GM21723 (cell line): Measurements from ENCODE around the gene LYRM1.
"Not testable (repeated sequence)": the region's sequence is repeated elsewhere in the genome, so short reads cannot be mapped to it uniquely, and the experiment has no call there.

ENCODE experiments used
- ATAC-seq: cut with Tn5 transposase; IDR thresholded peaks from one replicate; pipeline ENCODE4 v1.9.1; 2021; ENCODE audit warnings: mild to moderate bottlenecking, moderate library complexity; ENCODE audit not compliant: unreplicated experiment

The LYRM1 gene

DNA sequence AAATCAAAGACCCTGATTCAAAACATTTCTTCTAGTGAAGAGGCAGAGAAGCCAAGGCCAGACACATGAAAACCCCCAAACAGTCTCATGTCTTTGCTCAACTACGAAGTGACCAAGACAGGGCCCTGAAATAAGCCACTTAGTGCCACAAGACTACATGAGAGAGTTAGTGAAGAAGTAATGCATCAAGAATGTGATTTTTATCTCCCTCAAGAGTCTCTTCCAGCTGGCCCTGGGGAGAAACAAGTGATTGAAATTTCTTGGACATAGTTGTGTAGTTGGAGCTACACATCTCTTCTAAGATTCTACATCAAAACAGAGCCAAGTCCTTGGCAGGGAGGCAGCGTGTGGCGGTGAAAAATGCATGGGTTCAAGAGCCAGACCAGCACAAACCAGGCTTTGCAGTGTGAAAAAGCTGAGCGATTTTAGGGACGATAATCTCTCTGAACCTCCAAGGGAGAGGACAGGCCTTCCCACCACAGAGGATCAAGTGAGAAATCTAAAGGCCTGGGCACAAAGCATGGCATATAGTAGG, 30.6 kb downstream of the LYRM1 start:
- ATAC-seq, result no peak

DNA sequence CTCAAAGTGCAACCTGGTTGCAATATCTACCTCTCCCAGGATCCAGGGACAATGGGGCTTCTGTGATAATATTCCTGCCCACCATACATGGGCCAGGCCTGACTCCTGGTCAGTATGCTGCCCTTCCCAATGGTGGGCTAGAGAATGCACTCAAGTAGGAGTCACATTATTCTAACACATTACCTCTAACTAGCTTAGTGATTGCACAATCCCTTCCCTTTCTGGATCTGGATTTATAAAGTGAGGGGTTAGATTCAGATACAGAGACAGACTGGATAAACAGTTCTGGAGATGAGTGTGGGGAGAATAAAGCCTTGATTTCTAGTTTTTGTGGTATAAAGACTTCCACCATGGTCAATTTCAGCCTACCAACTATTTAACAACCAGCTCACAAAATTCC, 33.0 kb downstream of the LYRM1 start:
- no peak for ATAC-seq

DNA sequence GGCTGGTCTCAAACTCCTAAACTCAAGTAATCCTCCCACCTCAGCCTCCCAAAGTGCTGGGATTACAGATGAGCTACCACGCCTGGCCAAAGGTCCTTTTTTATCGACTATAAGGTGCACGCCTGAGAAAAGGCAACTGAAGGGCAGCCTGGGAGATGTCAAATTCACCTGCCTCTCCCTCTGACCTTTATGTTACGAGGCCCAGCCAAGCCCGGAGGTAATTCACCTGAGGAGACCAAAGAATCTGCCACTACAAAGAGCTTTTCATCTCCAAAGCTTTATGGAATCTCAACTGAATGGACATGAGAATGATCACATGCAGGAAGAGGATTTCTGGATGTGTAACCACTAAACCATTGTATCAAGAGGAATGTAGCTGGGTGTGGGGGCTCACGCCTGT, 37.2 kb downstream of the LYRM1 start:
- no peak for ATAC-seq

DNA sequence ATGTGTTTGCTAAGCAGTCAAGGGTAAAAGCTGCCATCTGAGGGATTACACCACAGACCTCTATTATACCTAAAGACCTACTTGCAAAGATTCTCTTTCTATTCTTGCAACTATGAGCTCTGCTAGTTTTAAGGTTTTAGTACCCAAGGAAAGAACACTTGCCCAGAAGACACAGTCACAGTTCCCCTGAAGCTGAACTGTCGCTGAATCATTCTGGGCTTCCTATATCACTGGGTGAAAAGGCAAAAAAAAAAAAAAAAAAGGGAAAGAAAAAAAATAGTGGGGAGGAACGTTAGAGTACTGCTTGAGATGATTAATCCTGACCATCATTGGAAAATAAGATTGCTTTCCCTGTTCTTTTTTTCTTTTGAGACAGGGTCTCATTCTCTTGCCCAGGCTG, 37.9 kb downstream of the LYRM1 start:
- ATAC-seq, result no peak

DNA sequence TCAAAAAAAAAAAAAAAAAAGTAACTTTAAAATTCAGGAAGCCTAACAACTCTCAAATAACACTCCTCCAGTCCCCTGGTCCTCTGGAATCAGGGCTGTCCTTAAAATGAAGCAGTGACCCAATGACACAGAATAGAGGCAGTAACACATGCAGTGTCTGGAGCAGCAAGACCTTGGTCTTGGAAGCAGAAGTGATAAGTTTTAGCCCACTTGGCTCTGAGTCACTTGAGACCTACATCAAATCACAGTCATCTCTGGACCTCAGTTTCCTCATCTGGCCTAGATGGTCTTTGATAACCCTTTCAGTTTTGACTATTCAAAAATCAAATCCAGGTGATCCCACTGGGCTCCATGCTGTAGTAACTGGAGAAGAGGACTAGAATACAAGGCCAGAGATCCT, 39.0 kb downstream of the LYRM1 start:
- no peak for ATAC-seq

DNA sequence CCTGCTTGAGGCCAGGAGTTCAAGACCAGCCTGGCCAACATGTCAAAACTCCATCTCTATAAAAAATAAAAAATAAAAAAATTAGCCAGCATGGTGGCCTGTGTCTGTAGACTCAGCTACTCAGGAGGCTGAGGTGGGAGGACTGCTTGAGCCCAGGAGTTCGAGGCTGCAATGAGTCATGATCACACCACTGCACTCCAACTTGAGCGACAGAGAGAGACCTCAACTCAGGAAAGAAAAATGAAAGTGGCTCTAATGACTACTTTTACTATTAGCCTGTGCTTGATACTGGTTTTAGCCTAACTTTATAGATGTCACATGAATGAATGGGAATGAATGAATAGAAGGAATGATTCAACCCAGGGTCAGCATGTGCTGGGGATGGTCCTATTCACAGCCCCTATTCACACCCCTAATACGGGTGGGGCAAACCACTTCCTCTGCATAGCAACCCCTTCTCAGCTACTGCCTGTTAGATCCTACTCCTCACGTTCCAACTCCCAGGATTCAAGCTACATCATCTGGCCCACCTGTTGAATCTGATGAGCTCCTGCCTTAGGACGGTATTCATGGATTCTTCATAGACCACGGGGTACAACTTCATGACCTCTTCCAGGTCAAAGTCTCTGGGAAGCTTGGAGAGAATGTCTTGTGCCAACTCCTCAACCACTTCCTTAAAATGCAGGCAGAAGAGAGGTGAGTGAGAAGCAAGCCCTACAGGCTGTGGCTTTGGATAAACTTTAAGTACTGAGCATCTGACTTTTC, 40.5 kb downstream of the LYRM1 start:
- no peak for ATAC-seq

DNA sequence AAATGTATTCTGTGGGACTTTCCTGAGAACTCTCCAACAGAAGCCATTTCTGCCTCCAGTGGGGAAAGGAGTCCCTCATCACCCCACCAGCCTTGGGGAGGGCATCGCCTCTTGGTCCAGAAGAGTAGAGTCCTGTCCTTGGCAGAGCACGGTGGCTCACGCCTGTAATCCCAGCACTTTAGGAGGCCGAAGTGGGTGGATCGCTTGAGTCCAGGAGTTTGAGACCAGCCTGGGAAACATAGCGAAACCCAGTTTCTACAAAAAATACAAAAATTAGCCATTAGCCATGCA, 41.0 kb downstream of the LYRM1 start:
- ATAC-seq, result no peak

DNA sequence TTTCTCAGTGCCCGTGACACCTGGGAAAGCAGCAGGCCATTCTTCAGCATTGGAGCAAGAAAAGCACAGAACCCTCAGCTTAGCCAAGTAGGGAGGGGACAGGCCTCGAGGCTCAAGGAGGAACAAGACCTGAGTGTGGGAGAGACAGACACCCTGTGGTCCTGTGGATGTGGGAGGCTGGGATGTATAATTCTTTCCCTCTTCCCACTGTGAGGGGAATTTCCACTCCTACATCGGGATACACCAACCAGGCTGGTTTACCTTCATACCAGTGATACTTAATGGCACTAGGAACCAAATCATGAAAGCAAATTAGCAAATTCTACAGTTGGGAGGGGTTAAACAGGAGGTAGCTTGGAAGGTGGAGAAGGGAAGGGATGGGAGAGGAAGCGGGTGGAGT, 41.7 kb downstream of the LYRM1 start:
- no peak for ATAC-seq

DNA sequence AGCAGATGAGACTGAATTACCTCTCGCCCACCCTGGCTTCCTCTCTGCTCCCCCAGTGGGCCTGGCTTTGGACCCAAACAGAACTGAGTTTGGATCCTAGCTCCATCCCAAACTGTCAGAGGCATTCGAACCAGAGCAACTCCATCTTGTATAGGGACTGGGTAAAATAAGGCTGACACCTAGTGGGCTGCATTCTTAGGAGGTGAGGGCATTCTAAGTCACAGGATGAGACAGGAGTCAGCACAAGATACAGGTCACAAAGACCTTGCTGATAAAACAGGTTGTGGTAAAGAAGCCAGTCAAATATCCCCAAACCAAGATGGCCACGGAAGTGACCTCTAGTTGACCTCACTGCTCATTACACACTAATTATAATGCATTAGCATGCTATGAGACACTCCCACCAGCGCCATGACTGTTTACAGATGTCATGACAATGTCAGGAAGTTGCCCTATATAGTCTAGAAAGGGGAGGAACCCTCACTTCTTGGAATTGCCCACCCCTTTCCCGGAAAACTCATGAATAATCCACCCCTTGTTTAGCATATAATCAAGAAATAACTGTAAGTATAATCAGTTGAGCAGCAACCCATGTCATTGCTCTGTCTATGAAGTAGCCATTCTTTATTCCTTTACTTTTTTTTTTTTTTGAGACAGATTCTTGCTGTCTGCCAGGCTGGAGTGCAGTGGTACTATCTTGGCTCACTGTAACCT, 44.4 kb downstream of the LYRM1 start:
- no peak for ATAC-seq

DNA sequence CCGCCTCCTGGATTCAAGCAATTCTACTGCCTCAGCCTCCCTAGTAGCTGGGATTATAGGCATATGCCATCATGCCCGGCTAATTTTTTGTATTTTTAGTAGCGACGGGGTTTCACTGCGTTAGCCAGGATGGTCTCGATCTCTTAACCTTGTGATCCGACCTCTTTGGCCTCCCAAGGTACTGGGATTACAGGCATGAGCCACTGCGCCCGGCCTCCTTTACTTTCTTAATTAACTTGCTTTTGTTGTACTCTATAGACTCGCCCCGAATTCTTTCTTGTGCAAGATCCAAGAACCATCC, 45.0 kb downstream of the LYRM1 start:
- ATAC-seq, result not testable (repeated sequence)

DNA sequence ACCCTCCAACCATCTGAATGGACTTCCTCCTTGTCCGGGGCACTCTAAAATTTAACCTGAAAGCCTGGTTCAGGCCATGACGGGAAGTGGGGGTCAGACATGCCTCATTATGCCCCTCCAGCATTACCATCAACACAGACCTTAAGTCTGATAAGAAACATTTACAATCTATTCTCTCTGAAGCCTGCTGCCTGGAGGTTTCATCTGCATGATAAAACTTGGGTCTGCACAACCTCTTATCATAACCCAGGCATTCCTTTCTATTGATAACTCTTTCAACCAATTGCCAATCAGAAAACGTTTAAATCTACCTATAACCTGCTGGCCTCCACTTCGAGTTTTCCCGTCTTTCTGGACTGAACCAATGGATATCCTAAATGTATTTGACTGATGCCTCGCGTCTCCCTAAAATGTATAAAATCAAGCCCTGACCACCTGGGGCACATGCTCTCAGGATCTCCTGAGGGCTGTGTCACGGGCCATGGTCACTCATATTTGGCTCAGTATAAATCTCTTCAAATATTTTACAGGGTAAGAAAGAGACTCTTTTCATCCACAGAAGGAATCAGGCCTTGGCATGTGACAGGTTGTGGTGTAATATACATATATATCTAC, 45.6 kb downstream of the LYRM1 start:
- no peak for ATAC-seq

DNA sequence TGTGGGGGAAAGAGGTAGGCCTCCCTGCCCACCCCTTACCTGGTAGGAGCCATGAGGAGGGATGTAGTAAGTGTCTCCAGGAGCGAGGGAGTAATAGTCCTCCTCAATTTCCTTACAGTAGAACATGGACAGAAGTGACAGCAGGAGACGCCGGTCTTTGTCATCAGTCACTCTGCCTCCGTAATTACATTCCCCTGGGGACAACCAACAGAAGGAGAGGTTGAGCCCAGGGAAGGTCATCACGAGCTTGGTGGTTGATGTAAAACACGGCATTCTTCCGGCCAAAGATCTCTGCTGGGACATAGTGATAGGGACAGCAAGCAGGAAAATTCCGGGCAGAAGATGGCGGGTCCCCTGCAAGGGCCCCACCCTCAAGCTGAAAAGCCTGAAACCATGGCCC, 47.9 kb downstream of the LYRM1 start:
- no peak for ATAC-seq

DNA sequence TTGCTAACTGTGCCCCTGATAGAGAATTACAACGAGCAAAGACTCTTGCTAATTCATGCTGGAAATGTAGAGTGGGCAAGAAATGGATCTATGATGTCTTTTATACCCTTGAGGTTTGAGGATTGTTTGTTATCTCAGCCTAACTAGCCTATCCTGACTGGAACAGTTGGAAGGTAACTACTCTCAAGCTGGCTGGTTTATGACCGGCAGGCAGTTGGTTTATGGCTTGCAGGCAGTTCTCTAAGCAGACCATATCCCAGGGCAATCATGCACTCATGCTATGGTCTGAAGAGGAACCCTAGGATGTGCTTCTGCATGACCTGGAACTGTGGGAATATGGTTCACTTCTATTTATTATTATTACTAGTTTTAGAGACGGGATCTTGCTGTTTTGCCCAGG, 49.1 kb downstream of the LYRM1 start:
- ATAC-seq, result no peak

DNA sequence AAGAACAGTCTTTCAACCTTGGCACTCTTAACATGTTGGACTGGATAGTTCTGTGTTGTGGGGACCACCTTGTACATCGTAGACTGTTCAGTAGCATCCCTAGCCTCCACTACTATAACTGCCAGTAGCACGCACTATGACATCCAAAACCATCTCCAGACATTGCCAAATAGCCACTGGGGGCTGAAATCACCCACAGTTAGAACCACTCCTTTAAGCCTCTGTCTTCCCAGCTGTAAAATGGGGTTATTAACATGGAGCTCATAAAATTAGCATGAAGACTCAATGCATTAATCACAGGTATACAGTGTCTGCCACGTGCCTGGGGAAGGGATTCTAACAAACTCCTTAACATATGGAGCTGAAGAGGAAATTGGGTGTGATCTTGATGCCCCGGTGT, 49.7 kb downstream of the LYRM1 start:
- no peak for ATAC-seq

DNA sequence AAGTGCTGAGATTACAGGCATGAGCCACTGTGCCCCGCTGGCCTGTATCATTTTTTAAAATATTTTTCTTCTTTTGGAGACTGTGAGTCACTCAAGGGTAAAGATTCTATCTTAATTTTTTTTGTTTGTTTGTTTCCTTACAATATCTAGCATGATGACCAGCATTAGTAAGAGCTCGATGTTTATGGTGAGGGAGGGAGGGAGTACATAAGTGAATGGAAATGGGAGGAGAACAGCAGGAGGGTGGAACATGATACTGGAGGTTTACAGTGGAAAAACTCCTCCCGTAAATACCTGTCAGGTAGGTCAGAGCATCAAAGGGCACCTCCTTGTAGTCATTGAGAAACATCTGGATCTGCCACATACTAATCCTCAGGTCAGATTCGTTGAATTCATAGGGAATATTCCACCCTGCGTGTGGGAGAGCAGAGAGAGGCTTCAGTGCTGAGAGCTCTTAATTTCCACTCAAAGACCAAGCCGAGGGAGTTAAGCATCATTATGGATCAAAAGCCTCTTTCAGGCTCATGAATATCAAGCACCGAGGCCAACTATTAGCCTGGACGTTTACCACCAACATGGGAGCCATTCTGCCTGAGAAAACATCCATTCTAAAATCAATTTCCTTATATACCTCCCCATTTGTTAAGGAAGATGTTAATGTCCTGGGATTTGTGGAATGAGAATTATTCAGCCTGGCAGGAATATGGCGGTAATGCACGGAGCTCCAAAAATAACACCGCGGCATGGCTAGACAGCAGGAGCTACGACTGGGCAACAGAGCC, 51.8 kb downstream of the LYRM1 start:
- no peak for ATAC-seq

DNA sequence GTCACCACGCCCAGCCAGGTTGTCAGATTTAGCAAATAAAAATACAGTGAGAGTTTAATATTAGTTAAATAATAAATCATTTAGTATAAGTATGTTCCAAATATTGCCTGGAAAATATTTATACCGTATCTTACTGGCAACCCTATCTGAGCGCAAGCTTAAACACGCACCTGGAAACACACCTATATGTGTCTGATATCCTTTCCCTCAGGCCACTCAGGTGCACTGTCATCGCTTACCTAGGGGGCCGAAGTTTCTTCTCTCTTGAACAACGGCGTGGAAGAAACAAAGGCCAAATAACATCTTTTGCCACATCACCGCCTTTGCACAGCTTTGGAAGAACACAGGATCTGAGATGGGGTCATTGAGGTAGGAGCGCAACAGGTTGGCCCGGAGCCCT, 54.0 kb downstream of the LYRM1 start:
- ATAC-seq, result no peak

DNA sequence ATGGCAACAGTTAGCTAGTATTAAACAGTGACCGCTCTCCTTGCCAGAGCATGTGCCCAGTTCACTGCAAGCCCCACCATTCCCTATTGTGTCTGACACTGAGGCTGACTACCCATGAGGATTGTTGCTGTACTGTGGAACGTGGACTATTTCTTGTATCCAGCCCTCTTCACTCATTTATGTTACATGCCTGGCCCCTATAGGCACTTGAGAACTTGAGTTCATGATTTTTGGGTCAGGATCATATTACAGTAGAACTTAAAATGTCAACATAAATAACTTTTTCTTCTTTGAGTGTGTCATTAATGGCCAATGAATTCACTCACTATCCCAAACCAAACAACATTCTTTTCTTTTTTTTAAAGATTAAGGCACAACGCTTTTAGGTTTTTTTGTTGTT, 55.7 kb downstream of the LYRM1 start:
- no peak for ATAC-seq

DNA sequence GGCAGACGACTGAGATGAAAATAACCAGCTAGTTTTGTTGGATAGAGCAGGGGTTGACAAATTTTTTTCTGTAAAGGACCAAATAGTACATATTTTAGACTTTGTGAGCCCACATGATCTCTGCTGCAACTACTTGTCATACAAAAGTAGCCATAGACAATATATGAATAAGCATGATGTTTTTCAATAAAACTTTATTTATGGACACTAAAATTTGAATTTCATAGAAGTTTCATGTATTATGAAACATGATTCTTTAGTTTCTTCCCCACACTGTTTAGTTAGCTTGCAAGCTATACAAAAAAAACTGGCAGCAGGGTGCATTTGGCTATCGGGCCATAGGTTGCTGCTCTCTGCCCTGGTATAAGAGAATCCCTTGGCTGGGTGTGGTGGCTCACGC, 56.6 kb downstream of the LYRM1 start:
- ATAC-seq, result no peak

DNA sequence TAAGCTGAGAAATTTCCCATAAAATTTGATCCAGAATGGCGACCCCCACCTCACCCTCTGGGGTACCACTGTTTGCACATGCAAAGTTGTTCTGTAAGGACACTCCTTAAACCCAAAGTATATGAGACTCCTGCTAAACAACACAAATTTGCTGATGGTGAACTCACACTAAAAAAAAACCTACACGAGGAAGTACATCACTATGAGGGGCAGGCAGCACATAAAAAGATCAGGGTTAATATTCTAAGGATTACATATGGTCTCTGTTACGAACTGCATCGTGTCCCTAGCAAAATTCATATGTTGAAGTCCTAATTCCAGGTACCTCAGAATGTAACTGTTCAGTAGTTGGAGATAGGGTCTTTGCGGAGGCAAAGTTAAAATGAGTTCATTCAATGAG, 60.3 kb downstream of the LYRM1 start:
- no peak for ATAC-seq

DNA sequence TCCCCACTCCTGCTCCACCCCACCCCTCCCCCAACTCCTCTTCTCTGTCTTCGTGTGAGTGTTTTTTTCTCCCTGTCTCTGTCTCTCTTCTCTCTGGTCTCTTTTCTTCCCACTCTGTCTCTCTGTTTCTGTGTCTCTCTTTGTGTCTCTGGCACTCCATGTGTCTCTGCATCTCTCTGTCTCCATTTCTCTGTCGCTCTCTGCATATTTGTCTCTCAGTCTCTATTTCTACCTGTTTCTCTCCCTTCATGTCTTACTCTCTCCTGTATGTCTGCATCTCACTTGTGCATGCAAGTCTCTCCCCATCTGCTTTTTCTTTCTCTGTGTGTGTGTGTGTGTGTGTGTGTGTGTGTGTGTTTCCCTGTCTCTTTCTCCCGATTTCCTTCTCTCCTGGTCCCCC, 68.2 kb downstream of the LYRM1 start:
- ATAC-seq, result no peak

DNA sequence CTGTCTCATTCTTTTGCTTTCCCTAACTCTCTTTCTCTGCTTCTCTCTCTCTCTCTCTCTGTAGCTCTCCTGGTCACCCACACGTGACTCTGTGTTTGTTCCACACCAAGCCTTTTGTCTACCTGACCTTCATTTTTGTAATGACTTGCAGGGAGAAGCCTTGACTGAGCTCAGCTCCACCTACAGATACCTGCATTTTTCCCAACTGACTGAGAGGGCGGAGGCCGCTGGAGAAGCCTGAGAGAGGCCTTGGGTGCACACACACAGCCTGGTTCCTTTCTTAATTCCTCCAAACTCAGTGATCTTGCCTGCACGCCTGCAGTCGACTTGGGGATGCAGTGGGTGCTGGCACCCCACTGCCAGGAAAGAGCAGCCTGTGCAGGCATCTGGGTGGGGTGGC, 68.8 kb downstream of the LYRM1 start:
- no peak for ATAC-seq

DNA sequence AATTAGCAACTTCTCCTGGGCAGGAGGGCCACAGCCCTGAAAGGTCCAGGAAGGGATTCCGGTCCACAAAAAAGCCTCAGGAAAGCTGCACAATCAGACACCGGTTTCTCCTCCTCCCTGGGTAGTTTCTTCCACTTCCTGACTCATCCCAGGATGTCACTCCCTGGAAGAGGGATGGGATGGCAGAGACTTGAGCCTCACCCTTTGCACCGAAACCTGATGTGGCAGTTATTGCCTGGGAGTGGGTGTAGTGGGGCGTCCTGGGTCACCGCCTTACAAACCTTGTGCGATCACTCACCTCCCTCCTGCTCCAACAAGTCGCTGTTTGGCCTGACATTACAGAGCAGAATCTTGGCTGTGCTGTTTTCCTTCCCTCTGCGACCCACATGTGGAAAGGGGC, 70.8 kb downstream of the LYRM1 start:
- no peak for ATAC-seq
